HG03095 (cell line): ENCODE data around the gene CHTF18.
A peak's percentile ranks its signal among the peaks of the same experiment; 100 is the strongest.
"Not testable (repeated sequence)": the region's sequence is repeated elsewhere in the genome, so short reads cannot be mapped to it uniquely, and the experiment has no call there.

Experiments used
- ATAC-seq: cut with Tn5 transposase; IDR thresholded peaks from one replicate; pipeline ENCODE4 v1.9.1; 2021; ENCODE audit warnings: moderate library complexity; ENCODE audit not compliant: unreplicated experiment

Gene CHTF18

GRCh38 chr16:774086-775001 lies 14.1 kb upstream of the CHTF18 start:
- ATAC-seq = no peak

- no peak for ATAC-seq
Observed at GRCh38 chr16:775236-775796, 13.1 kb upstream of the CHTF18 start.

- ATAC-seq = not testable (repeated sequence)
Observed at GRCh38 chr16:776298-776697, 12.1 kb upstream of the CHTF18 start.

GRCh38 chr16:776824-777223 lies 11.6 kb upstream of the CHTF18 start:
- no peak for ATAC-seq

- no peak for ATAC-seq
Observed at GRCh38 chr16:777826-778225, 10.6 kb upstream of the CHTF18 start.

- ATAC-seq = no peak
Observed at GRCh38 chr16:778447-778846, 10.0 kb upstream of the CHTF18 start.

GRCh38 chr16:778909-779527 lies 9.4 kb upstream of the CHTF18 start:
- ATAC-seq = no peak

- no peak for ATAC-seq
Observed at GRCh38 chr16:779561-779960, 8.9 kb upstream of the CHTF18 start.

- ATAC-seq = no peak
Observed at GRCh38 chr16:780296-780695, 8.1 kb upstream of the CHTF18 start.

- no peak for ATAC-seq
Observed at GRCh38 chr16:781346-782010, 6.9 kb upstream of the CHTF18 start.

- no peak for ATAC-seq
Observed at GRCh38 chr16:782258-782657, 6.2 kb upstream of the CHTF18 start.

GRCh38 chr16:782766-783403 lies 5.5 kb upstream of the CHTF18 start:
- ATAC-seq = no peak

GRCh38 chr16:783404-784161 lies 4.8 kb upstream of the CHTF18 start:
- no peak for ATAC-seq

GRCh38 chr16:784431-784830 lies 4.0 kb upstream of the CHTF18 start:
- no peak for ATAC-seq

- no peak for ATAC-seq
Observed at GRCh38 chr16:785563-786535, 2.6 kb upstream of the CHTF18 start.

GRCh38 chr16:787321-787966 lies 976 bp upstream of the CHTF18 start:
- no peak for ATAC-seq

- peak; percentile 12 for ATAC-seq
Observed at GRCh38 chr16:787978-788398, 432 bp upstream of the CHTF18 start, which contains the start of gene RPUSD1. Gene RPUSD1, minus strand, starts transcription at chr16:788381. Its CDS starts 644 bp downstream, at chr16:787737.

GRCh38 chr16:789191-789850 lies 901 bp downstream of the CHTF18 start:
- no peak for ATAC-seq
